Neural progenitor cell (in vitro differentiated cells): ENCODE measurements around the gene DOCK7. TPM values are rescaled to one million over a fixed set of nuclear protein-coding genes. Genes with fewer than 3 reads are reported as not detected.

Experiments used
- DNase-seq: peaks from one replicate; pipeline ENCODE4 v3.0.0-alpha.2; 2016; ENCODE audit warnings: low spot score
- H2AFZ ChIP-seq: fragments of 200-600 bp; sonication (generic); replicated peaks from 2 replicates; pipeline ENCODE4 v1.6.1; 2016; ENCODE audit warnings: antibody characterized with exemption
- H3F3A ChIP-seq: fragments of 200-600 bp; sonication (generic); 2 replicates; pipeline ENCODE4 v1.6.1; 2016; ENCODE audit warnings: antibody characterized with exemption, low read depth
- H3K27ac ChIP-seq: fragments of 200-600 bp; sonication (generic); 2 replicates; pipeline ENCODE4 v1.5.1; 2016; ENCODE audit warnings: mild to moderate bottlenecking
- H3K27me3 ChIP-seq: fragments of 200-600 bp; sonication (generic); 2 replicates; pipeline ENCODE4 v1.6.1; 2016; ENCODE audit warnings: mild to moderate bottlenecking, moderate library complexity
- H3K36me3 ChIP-seq: fragments of 200-600 bp; sonication (generic); 2 replicates; pipeline ENCODE4 v1.5.1; 2016
- H3K4me1 ChIP-seq: fragments of 200-600 bp; sonication (generic); 2 replicates; pipeline ENCODE4 v1.6.1; 2016; ENCODE audit warnings: mixed run types
- H3K4me2 ChIP-seq: fragments of 200-600 bp; sonication (generic); 2 replicates; pipeline ENCODE4 v1.6.1; 2016
- H3K4me3 ChIP-seq: fragments of 200-600 bp; sonication (generic); 2 replicates; pipeline ENCODE4 v1.5.1; 2016
- H3K79me2 ChIP-seq: fragments of 200-600 bp; sonication (generic); 2 replicates; pipeline ENCODE4 v1.6.1; 2016; ENCODE audit warnings: low read depth
- H3K9ac ChIP-seq: fragments of 200-600 bp; sonication (generic); 2 replicates; pipeline ENCODE4 v1.6.1; 2016
- H3K9me3 ChIP-seq: fragments of 200-600 bp; sonication (generic); 2 replicates; pipeline ENCODE4 v1.5.1; 2016; ENCODE audit warnings: low read depth
- H4K20me1 ChIP-seq: fragments of 200-600 bp; sonication (generic); 2 replicates; pipeline ENCODE4 v1.6.1; 2016; ENCODE audit warnings: low read depth
- H3K27ac Mint-ChIP-seq: 3 replicates; pipeline ENCODE4 v1.8.0; 2021; ENCODE audit warnings: mixed read lengths
- H3K27me3 Mint-ChIP-seq: 2 replicates; pipeline ENCODE4 v1.8.0; 2022; ENCODE audit warnings: low read depth, mild to moderate bottlenecking, inconsistent platforms, moderate library complexity, mixed read lengths; ENCODE audit not compliant: insufficient read depth
- H3K36me3 Mint-ChIP-seq: 3 replicates; pipeline ENCODE4 v1.8.0; 2021; ENCODE audit warnings: mixed read lengths
- H3K4me1 Mint-ChIP-seq: 3 replicates; pipeline ENCODE4 v1.8.0; 2021; ENCODE audit warnings: mixed read lengths
- H3K4me3 Mint-ChIP-seq: 3 replicates; pipeline ENCODE4 v1.8.0; 2021; ENCODE audit warnings: mild to moderate bottlenecking, moderate library complexity, mixed read lengths
- H3K9me3 Mint-ChIP-seq: 3 replicates; pipeline ENCODE4 v1.8.0; 2020; ENCODE audit warnings: mixed read lengths
- CTCF ChIP-seq: fragments of 200-600 bp; sonication (generic); IDR thresholded peaks from 2 replicates; pipeline ENCODE4 v1.5.1; 2017; ENCODE audit warnings: antibody characterized with exemption, mild to moderate bottlenecking
- EZH2 ChIP-seq: fragments of 200-600 bp; sonication (generic); IDR thresholded peaks from 2 replicates; pipeline ENCODE4 v1.6.1; 2017; ENCODE audit warnings: antibody characterized with exemption, mild to moderate bottlenecking, moderate library complexity
- EZH2phosphoT487 ChIP-seq: fragments of 200-600 bp; sonication (generic); IDR thresholded peaks from 2 replicates; pipeline ENCODE4 v1.6.1; 2017; ENCODE audit warnings: antibody characterized with exemption
- total RNA-seq: library from RNA; depleted of rRNA; stranded (reverse); fragments of >200 nt; gene quantifications from 2 replicates; pipeline ENCODE4 v1.2.3, GENCODE V29; 2015; ENCODE audit warnings: low replicate concordance

Gene DOCK7
- total RNA-seq, 1 donor from 2014 or later: 92.7 TPM

DNA sequence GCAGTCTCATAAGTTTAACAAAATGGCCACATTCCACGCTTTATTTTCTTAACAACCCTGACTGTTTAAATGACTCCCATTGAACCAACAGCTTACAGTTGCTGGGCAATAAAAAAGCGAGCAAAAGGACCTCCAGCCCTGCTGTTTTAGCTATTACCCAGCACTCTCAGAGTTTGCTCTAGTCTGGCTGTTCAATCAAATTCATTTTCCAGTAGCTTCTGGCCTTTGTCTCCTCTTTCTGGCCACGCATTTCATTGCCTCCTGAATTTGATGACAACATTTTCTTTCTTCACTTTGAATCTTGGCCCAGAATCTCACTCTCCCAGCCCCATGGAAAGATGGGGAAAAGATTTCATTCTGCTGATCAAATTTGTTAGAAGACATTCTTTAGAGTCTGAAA is 44.1 kb upstream of the DOCK7 start:
- Histone ChIP-seq H3K9me3 (no peaks in the 10 kb centered on the region), H3K27me3 (no peaks in the 10 kb centered on the region), H3K36me3 (no peaks in the 10 kb centered on the region), H3K4me1 (no peaks in the 10 kb centered on the region), H3K4me2 (no peak overlapping the region), H2AFZ (no peak overlapping the region), H4K20me1 (no peaks in the 10 kb centered on the region), H3F3A (peaks cover 7% of the 10 kb centered on the region), H3K9ac (no peak overlapping the region), H3K27ac (no peak overlapping the region), H3K79me2 (no peaks in the 10 kb centered on the region), H3K4me3 (no peak overlapping the region)
- no peak for DNase-seq
- H3K36me3 Mint-ChIP-seq: peaks cover 2% of the 10 kb centered on the region
- no peaks in the 10 kb centered on the region for H3K27me3 Mint-ChIP-seq
- peak overlapping the region; percentile 18 for H3K27ac Mint-ChIP-seq
- no peak overlapping the region for H3K4me3 Mint-ChIP-seq
- H3K4me1 Mint-ChIP-seq: peaks cover 21% of the 10 kb centered on the region
- TF ChIP-seq EZH2phosphoT487: no peak
- no peak for TF ChIP-seq EZH2
- TF ChIP-seq CTCF: no peak
- no peaks in the 10 kb centered on the region for H3K9me3 Mint-ChIP-seq

GRCh38 chr1:62728963-62729362 is 40.8 kb upstream of the DOCK7 start:
- TF ChIP-seq CTCF (no peak), EZH2phosphoT487 (no peak), EZH2 (no peak)
- H3F3A ChIP-seq: peaks cover 21% of the 10 kb centered on the region
- H3K4me3 Mint-ChIP-seq: no peak overlapping the region
- no peaks in the 10 kb centered on the region for H3K27me3 Mint-ChIP-seq
- H3K79me2 ChIP-seq: no peaks in the 10 kb centered on the region
- H3K27me3 ChIP-seq: no peaks in the 10 kb centered on the region
- H2AFZ ChIP-seq: no peak overlapping the region
- H3K4me1 Mint-ChIP-seq: peaks cover 46% of the 10 kb centered on the region
- DNase-seq: peak; percentile 45
- no peak overlapping the region for H3K27ac ChIP-seq
- no peaks in the 10 kb centered on the region for H4K20me1 ChIP-seq
- H3K4me3 ChIP-seq: no peak overlapping the region
- H3K4me2 ChIP-seq: no peak overlapping the region
- peaks cover 16% of the 10 kb centered on the region for H3K4me1 ChIP-seq
- no peak overlapping the region for H3K9ac ChIP-seq
- H3K36me3 Mint-ChIP-seq: no peaks in the 10 kb centered on the region
- peak overlapping the region; percentile 15 for H3K27ac Mint-ChIP-seq
- no peaks in the 10 kb centered on the region for H3K9me3 ChIP-seq
- H3K36me3 ChIP-seq: no peaks in the 10 kb centered on the region
- H3K9me3 Mint-ChIP-seq: no peaks in the 10 kb centered on the region

DNA sequence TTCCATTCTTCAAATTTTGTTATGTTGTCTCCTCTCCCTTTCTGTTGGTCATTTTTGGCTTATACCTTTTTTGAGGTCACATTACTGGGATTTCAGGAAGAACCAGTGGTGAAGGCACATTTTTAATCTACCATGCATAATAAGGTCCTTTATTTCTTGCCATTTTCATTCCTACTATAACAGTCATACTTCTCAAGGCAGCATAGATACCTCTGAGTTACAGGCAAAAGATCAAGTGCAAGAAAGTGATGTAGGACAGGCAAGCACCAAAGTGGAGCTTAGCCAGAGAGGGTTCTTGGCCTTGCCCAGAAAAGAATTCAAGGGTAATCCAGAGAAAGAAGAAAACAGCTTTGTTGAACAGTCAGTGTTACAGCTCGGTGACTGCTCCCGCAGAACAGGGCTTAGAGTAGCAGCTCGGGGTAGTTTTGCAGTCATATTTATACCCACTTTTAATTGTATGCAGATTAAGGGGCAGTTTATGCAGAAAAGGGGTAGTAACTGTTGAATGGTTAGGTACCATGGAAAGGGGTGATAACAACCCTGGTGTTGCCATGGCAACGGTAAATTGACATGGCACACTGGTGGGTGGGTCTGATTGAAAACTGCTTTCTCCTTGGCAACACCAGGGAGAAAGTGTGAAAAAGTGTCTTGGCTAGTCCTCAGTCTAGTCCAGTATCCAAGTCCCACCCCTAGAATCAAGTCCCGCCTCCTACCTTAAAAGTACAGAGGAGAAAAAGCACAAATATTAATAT is 39.6 kb upstream of the DOCK7 start:
- Histone ChIP-seq H3K27me3 (no peaks in the 10 kb centered on the region), H3K79me2 (no peaks in the 10 kb centered on the region), H3F3A (peaks cover 21% of the 10 kb centered on the region), H3K4me2 (no peak overlapping the region), H3K4me3 (no peak overlapping the region), H3K36me3 (no peaks in the 10 kb centered on the region), H3K4me1 (peaks cover 16% of the 10 kb centered on the region), H4K20me1 (no peaks in the 10 kb centered on the region), H3K9me3 (no peaks in the 10 kb centered on the region), H3K27ac (no peak overlapping the region), H2AFZ (no peak overlapping the region), H3K9ac (no peak overlapping the region)
- no peaks in the 10 kb centered on the region for H3K27me3 Mint-ChIP-seq
- no peak overlapping the region for H3K27ac Mint-ChIP-seq
- TF ChIP-seq EZH2phosphoT487: no peak
- TF ChIP-seq CTCF: no peak
- TF ChIP-seq EZH2: no peak
- H3K4me3 Mint-ChIP-seq: no peak overlapping the region
- no peaks in the 10 kb centered on the region for H3K9me3 Mint-ChIP-seq
- H3K4me1 Mint-ChIP-seq: peaks cover 47% of the 10 kb centered on the region
- DNase-seq: peak; percentile 39
- no peaks in the 10 kb centered on the region for H3K36me3 Mint-ChIP-seq
